Body of pancreas (tissue), 4 donors: Measurements from ENCODE around the gene MDM1.

Experiments used
- POLR2A ChIP-seq, 3 donors: fragments of 450-650 bp; IDR thresholded peaks; one replicate each; pipeline ENCODE4 v1.6.1; 2016; ENCODE audit warnings: antibody characterized with exemption in 3 of 3, mild to moderate bottlenecking in 2 of 3
- TF ChIP-seq, protein P1 (sequence below), 7 experiments: fragments of 450-650 bp in 4 of 7; fragments of 200-600 bp in 3 of 7; sonication (generic) in 3 of 7; IDR thresholded peaks; one replicate each; pipeline ENCODE4 v1.5.1; 2016 to 2019; ENCODE audit warnings: antibody characterized with exemption in 7 of 7

- TF ChIP-seq, protein P1, sequence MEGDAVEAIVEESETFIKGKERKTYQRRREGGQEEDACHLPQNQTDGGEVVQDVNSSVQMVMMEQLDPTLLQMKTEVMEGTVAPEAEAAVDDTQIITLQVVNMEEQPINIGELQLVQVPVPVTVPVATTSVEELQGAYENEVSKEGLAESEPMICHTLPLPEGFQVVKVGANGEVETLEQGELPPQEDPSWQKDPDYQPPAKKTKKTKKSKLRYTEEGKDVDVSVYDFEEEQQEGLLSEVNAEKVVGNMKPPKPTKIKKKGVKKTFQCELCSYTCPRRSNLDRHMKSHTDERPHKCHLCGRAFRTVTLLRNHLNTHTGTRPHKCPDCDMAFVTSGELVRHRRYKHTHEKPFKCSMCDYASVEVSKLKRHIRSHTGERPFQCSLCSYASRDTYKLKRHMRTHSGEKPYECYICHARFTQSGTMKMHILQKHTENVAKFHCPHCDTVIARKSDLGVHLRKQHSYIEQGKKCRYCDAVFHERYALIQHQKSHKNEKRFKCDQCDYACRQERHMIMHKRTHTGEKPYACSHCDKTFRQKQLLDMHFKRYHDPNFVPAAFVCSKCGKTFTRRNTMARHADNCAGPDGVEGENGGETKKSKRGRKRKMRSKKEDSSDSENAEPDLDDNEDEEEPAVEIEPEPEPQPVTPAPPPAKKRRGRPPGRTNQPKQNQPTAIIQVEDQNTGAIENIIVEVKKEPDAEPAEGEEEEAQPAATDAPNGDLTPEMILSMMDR (IDR thresholded peaks at IDR 0.05), result no peak
- no peak for TF ChIP-seq POLR2A (IDR thresholded peaks at IDR 0.05)
These were observed 80.1 kb downstream of the MDM1 start for GRCh38 chr12:68252077-68252476.
